ENCODE measurements around the gene LMBR1.
A peak's percentile ranks its signal among the peaks of the same experiment; 100 is the strongest.
"Not testable (repeated sequence)": the region's sequence is repeated elsewhere in the genome, so short reads cannot be mapped to it uniquely, and the experiment has no call there.

The LMBR1 gene

DNA sequence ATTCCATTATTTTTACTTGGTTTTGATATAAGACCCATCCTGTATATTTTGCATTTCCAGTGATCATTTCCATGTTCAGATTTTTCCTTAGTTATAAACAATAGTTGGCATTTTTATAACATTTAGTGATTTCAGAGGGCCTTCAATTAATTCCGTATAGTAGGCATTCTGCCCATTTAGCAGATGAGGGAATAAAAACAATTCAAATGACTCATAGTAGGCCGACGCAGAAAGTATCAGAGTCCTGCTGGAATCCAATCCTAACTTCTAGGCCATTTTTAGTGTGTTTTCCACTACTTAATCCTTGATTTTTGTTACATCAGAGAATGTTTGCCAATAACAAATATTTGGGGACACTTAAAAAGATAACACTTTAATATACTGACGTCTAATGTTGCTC, 237.0 kb downstream of the LMBR1 start:
- no peak for DNase-seq (ENCODE audit: low read depth, low spot score)

DNA sequence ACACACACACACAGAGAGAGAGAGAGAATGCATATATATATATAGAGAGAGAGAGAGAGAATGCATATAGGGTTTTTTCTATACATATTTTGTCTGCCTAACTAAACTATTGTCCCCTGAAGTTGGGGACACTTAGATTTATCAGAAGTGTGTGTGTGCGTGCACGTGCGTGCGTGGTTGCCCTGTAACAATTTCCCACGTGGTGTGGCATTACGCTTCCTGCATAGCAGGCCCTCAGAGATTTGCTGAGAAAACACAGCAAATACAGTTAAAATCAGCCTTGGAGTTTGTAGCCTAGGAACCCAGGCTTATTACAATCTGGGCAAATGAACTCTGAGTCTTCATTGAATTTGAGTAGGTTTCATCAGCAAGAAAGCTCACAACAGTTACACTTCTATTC, 237.7 kb downstream of the LMBR1 start:
- DNase-seq (ENCODE audit: low read depth, low spot score), result no peak

DNA sequence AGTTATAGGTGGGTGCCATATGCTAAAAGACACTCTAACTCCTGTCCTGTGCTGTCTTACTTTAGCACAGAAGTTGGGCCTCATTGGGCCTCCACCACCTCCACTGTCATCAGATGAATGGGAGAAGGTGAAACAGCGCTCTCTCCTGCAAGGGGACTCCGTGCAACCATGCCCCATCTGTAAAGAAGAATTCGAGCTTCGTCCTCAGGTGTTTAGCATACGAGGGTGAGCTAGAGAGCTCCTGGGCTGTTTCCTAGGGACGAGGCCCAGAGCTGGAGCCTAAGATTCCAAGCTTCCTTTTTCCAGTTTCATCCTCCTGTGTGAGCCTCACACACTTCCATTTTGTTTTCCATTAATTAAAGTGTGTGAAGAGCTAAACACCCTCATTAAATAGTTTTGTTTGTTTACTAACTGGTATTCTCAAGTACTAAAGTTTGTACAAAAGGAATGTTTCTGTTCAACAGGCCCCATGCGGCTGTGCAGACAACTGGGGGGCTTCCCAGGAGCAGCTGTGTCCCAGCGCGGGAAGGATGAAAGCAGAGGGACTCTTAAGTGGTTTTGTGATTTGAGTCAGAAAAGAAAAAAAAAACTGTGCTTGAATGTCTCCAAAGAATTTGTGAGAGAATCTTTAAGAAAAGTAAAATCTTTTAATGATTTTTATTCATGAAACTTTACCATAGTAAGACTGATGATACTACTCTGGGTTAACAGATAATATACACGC, 238.3 kb downstream of the LMBR1 start:
- no peak for DNase-seq (ENCODE audit: low read depth, low spot score)

DNA sequence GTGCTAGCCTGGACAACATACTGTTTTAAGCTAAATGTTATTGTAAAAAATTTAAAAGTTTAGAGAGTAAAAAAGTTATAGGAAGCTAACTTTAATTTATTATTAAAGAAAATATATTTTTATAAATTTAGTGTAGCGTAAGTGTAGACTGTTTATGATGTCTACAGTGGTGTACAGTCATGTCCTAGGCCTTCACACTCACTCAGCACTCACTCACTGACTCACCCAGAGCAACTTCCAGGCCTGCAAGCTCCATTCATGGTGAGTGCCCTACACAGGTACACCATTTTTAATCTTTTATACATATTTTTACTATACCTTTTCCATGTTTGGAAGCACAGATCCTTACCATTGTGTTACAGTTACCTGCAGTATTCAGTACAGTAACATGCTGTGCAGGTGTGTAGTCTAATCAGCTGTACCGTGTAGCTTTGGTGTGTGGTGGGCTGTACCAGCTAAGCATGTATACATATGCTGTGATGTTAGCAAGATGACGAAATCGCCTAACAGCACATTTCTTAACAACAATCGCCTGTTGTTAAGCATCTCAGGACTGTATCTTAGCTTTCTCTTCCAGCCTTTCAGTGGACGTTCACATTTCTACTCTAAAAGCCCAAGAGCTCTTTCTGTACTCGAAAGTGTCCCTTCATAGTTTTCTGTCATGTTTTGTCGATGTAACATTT, 240.0 kb downstream of the LMBR1 start:
- DNase-seq (ENCODE audit: low read depth, low spot score), result no peak

DNA sequence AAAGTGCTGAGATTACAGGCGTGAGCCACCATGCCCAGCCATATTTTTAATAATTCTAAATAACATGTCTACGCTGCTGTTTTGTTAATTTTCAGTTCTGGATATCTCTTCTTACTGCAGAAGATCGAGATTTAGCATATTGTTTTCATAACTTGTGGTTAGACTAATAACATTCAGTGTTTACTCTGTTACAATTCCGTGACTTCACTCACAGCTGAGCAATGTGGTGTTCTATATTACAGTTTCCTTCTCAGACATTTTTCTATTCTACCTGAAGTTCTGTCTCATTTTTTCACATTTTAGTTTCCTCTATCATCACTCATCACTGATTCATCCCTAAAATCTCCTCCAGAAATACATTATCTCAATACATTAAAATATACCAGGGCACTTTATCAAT, 241.5 kb downstream of the LMBR1 start:
- no peak for DNase-seq (ENCODE audit: low read depth, low spot score)

DNA sequence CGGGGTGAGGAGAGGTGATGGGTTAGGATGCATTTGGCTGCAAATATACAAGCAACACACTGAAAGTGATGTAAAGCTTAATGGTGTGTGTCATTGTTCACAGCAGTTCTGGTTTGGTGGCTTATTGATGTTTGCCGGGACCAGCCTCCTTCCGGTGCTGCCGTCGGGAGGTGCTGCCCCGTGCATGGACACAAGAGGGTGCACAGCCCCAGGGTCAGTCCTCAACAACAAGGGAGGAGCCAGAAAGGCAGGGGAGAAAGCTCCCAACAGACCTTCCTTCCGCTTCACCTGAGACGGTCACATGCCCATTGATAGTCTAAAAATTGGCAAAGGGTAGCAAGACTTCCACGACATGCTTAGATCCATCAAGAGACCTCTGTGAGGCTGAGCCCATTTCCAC, 242.9 kb downstream of the LMBR1 start:
- DNase-seq (ENCODE audit: low read depth, low spot score), result no peak

DNA sequence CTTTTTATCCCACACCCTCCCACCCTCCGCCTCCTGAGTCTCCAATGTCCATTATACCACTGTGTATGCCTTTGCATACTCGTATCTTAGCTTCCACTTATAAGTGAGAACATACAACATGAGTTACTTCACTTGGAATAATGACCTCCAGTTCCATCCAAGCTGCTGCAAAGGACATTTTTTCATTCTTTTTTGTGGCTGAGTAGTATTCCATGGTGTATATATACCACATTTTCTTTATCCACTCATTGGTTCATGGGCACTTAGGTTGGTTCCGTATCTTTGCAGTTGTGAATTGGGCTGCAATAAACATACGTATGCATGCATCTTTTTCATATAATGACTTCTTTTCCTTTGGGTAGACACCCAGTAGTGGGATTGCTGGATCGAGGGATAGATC, 245.7 kb downstream of the LMBR1 start:
- not testable (repeated sequence) for DNase-seq (ENCODE audit: low read depth, low spot score)

DNA sequence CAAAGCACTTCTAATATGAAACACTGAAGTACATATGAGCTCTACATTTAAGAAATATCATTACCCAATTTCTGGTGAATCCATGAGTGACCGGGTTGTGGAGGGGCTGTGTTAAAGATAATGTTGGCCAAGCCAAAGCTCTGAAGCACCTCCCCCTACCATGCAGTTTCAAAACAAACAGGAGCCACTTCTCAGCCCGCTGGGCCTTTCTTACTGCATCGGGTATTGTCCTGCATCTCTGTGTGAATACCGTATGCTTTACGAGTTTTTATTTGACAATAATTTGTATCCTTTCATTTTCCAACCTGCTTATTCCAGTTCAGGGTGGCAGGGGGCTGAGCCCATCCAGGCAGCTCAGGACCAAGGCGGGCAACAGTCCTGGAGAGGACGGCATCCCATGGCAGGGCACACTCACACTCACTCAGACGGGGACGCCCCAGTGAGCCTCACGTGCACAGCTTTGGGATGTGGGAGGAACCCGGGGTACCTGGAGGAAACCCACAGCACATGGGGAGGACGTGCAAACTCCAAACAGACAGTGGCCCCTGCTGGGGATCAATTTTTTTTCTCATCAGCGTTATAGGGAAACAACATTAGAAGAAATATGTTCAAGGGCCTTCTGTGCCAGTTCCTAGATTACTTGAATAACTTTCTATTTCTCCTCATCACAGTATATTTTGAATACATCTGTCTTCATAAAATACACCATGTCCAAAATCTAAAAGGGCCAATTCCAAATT, 250.5 kb downstream of the LMBR1 start:
- DNase-seq (ENCODE audit: low read depth, low spot score), result no peak

DNA sequence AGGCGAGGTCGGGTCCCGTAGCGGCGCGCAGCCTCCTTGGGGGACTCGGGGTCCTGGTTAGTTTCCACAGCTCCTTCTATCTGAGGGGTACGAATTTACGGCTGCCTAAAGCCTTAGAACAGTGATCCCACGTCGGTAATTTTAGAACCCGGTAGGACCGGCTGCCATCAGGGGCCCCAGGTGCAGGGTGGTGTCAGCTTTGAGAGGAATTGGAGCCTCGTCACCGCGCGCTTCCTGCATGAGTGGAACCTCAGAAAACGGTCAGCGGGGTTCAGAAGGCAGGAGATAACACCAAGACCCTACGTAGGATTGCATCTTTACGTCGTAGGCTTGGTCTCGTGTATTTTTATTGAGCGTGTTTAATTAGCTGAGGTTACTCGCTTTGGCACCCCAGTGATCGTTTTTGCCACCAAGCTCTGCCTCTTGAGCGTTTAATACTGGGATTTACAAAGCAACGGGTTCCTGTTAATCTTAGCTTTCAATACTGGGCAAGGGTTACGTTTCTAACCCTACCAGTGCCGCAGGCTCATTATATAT, 252.0 kb downstream of the LMBR1 start:
- DNase-seq (ENCODE audit: low read depth, low spot score), result no peak

DNA sequence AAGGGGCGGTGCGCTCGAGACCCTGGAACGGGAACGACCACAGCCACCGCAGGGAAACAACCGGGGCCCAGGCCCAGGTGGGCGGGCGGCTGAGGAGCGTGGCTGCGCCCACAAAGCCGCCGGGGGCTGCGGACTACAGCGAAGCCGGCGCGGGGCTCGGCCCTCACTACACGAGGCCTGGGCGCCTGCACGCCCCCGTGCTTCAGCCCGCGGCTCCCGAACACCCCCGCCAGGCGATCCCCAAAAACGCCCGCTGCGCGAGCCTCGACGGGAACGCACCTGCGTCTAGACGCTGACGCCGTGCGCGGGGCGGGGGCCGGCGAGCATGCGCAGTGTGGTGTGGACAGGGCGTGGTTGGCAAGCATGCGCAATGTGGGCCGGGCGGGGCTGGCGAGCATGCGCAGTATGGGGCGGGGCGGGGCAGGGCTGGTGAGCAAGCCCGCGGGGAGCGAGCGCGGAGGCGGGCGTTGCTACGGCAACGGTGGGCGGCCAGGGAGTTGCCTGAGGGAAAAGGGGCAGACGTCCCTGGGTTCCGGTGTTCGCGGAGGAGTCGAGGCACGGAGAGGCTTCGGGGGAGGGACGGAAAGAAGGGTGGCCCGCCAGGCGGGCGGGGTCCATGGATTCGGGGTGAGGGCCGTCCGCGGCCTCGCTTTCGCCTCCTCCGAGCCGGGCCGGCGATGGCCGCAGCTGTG, 252.6 kb downstream of the LMBR1 start, which contains the start of gene RNF32:
RNF32 (plus strand) TSS at position 518 of the 692 bp plus-strand sequence. CDS start 3,104 bp downstream, outside the sequence.
- peak; percentile 72 for DNase-seq (ENCODE audit: low read depth, low spot score)

DNA sequence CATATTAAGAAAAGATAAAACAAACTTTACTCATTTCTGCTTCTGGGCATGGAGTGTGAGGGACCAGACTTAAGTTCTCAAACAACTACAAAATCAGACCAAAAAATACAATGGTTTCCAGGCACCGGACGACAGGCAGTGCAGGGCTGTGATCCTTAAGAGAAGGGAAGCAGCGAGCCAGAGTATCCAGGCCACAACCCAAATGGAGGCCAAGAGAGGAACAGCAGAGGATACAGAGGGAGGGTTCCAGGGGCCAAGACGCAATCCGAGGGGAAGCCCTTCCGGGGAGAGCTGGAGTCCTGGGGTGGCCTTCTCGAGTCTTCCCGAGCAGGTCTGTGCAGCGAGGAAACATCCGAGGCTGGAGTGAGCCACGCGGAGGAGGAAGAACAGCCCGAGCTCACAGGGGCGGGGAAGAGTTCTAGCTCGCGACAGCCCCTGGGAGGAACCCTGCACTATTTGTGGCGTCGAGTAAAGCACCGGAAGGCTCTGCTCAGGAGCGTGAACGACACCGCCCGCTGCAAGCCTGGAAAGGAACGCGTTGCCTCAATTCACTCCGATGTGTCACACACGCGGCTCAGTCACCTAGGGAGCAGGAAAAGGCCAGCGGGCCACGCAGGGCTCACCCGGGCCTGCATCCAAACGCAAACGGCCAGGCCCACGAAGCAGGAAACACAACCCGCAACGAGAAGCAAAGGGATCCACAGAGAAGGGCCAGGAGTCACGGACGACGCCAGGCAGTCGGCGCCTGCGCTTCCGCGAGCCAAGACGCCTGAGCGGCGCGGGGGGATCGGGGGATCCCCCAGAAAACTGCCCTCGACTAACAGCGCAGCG, 253.3 kb downstream of the LMBR1 start:
- DNase-seq (ENCODE audit: low read depth, low spot score), result no peak

DNA sequence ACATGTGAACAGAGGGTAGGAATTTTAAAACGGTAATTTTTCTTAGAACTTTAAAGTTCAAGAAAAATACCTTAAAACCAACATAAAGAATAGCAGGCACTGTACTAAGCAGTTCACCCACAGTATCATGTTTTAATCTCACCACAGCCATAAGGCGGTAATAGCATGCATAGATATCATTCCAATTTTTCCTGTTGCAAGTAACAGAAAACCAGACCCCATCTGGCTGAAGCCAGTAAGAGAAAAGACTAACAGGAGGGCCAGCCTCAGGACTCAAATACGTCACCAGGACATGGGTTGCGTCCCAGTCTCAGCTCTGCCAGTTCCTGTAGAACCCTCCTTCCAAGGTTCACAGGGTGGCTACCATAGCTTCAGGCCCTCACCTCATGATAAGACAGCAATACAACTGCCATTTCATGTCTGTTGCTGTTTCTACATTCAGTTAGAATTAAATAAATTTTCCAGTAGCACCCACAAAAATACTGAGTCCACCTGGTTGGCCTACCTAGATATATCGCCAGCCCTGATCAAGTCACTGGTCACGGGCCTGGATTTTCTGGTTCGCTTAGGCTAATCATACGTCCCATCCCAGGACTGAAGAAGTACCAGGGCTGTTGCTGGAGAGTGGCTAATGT, 254.4 kb downstream of the LMBR1 start:
- DNase-seq (ENCODE audit: low read depth, low spot score), result no peak

DNA sequence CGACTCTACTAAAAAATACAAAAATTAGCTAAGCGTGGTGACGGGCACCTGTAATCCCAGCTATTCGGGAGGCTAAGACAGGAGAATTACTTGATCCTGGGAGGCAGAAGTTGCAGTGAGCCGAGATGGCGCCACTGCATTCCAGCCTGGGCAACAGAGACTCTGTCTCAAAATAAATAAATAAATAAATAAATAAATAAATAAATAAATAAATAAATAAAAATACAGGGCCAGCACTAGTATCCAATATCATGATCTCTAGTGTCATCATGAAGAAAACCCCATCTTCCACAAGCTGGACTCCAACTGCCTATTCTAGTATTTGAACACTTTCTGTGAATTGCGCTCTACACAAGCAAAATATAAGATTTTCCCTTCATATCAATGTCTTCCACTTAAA, 255.9 kb downstream of the LMBR1 start:
- DNase-seq (ENCODE audit: low read depth, low spot score), result not testable (repeated sequence)

DNA sequence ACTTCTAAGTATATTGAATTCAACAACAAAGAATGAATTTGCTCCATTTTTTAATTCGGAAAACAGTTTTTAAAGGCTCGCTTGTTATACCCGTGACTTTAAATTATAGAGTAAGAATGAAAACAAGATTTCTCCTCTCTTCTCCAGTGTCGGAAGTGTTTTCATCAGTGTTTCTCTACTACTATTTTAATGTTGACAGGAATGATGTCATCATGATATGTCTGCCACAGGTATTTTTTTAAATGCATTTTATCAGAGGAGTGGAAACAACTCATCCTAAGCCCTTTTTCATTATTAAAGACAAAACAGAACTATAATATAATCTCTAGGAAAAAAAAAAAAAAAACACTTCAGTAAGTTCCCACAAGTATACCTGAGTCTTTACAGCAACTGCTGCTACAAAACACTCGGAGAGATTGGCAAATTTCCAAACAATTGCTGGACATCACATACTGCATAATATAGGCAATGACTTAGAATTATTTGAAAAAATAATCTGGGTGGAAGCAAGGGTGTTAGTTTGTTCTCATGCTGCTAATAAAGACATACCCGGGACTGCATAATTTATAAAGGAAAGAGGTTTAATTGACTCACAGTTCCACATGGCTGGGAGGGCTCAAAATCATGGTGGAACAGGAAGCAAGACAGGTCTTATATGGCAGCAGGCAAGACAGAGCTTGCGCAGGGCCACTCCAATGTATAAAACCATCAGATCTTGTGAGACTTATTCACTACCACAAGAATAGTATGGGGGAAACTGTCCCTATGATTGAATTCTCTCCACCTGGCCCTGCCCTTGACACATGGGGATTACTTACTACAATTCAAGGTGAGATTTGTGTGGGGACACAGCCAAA, 257.2 kb downstream of the LMBR1 start:
- DNase-seq (ENCODE audit: low read depth, low spot score), result no peak

DNA sequence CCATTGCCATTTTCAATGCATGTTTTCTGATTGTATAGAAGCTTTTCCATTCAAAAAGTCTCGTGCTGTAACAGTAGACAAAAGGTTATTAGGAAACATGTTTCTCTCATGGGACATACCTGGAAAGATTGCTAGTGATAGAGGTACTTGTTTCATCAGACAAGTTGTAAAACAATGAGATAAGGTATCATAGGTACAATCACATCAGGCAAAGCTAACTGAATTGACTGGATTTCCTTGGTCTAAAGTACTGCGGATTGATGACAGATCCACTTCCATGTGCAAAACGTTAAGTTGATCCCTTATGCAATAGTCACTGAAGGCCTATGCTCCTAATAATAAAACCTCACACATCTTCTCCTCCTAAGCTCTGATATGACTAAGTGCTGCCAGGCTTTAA, 258.9 kb downstream of the LMBR1 start:
- DNase-seq (ENCODE audit: low read depth, low spot score), result no peak

DNA sequence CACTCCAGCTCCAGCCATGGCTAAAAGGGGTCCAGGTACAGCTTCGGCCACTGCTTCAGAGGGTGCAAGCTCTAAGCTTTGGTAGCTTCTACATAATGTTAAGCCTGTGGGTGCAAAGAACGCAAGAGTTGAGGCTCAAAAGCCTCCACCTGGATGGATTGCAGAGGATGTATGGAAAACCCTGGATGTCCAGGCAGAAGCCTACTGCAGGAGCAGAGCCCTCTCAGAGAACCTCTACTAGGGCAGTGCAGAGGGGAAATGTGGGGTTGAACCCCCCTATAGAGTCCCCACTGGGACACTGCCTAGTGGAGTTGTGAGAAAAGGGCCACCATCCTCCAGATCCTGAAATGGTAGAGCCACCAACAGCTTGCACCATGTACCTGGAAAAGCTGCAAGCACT, 263.1 kb downstream of the LMBR1 start:
- DNase-seq (ENCODE audit: low read depth, low spot score), result no peak

DNA sequence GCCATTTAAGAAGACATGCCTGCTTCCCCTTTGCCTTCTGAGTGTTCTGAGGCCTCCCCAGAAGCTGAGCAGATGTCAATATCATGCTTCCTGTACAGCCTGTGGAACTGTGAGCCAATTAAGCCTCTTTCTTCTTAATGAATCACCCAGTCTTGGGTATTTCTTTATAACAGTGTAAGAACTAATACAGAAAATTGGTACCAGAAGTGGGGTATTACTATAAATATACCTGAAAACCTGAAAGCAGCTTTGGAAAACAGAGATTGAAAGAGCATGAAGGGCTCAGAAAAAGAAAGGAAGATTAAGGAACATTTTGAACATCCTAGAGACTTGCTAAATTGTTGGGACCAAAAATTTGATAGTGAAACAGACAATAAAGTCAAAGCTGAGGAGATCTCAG, 264.4 kb downstream of the LMBR1 start:
- no peak for DNase-seq (ENCODE audit: low read depth, low spot score)

Measured in brain pericyte (primary cell).